Activated naive CD8-positive, alpha-beta T cell treated with anti-CD3 and anti-CD28 coated beads for 36 hours (primary cell): ENCODE results near the gene SOX8. TPM values are rescaled to one million over a fixed set of nuclear protein-coding genes. Genes with fewer than 3 reads are reported as not detected.

Experiments used
- DNase-seq: peaks from one replicate; pipeline ENCODE4 v3.0.0; 2021
- H3K27ac Mint-ChIP-seq: one replicate; pipeline ENCODE4 v1.8.0; 2022; ENCODE audit warnings: mild to moderate bottlenecking, moderate library complexity, mixed read lengths
- H3K27me3 Mint-ChIP-seq: one replicate; pipeline ENCODE4 v1.8.0; 2022; ENCODE audit warnings: mild to moderate bottlenecking, mixed read lengths
- H3K36me3 Mint-ChIP-seq: one replicate; pipeline ENCODE4 v1.8.0; 2021; ENCODE audit warnings: mild to moderate bottlenecking, mixed read lengths
- H3K4me1 Mint-ChIP-seq: one replicate; pipeline ENCODE4 v1.8.0; 2021; ENCODE audit warnings: mixed read lengths
- H3K4me3 Mint-ChIP-seq: one replicate; pipeline ENCODE4 v1.8.0; 2022; ENCODE audit warnings: mild to moderate bottlenecking, moderate library complexity, mixed read lengths
- H3K9me3 Mint-ChIP-seq: one replicate; pipeline ENCODE4 v1.8.0; 2022; ENCODE audit warnings: mixed read lengths
- total RNA-seq, 2 experiments: library from RNA; stranded (reverse); gene quantifications; one replicate each; pipeline ENCODE4 v1.2.3, GENCODE V29; 2021

SOX8 gene
- total RNA-seq, 2 experiments from 2014 or later, result 0.42 to 0.58 TPM

DNA sequence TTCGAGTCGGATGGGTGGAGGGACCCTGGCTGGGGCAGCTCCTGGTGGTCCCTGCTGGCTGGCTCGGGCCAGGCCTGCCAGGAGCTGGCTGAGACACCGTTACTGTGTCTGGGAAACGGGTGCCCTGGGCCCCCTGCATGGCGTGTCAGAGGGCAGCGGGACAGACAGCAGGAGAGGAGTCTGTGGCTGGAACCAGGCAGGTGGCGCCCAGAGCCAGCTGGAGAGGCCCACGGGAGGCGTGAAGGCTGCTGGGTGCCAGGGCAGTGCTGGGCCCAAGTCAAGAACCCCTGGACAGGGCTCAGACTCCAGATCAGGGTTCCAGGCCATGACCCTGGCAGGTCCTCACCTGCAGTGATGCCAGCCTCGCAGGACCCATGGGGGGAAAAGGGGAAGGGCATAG is 16.6 kb downstream of the SOX8 start:
- Mint-ChIP-seq H3K27ac (no peak overlapping the region), H3K36me3 (peaks cover 6% of the 10 kb centered on the region), H3K4me3 (peak overlapping the region; percentile 6), H3K27me3 (peaks cover 4% of the 10 kb centered on the region), H3K9me3 (peaks cover 14% of the 10 kb centered on the region), H3K4me1 (peaks cover 35% of the 10 kb centered on the region)
- no peak for DNase-seq

- H3K36me3 Mint-ChIP-seq, result peaks cover 6% of the 10 kb centered on the region
- peaks cover 14% of the 10 kb centered on the region for H3K9me3 Mint-ChIP-seq
- DNase-seq, result no peak
- peaks cover 4% of the 10 kb centered on the region for H3K27me3 Mint-ChIP-seq
- no peak overlapping the region for H3K27ac Mint-ChIP-seq
- no peak overlapping the region for H3K4me3 Mint-ChIP-seq
- peaks cover 36% of the 10 kb centered on the region for H3K4me1 Mint-ChIP-seq
These were observed 17.0 kb downstream of the SOX8 start for GRCh38 chr16:998615-999014.

GRCh38 chr16:999677-1000076 is 18.1 kb downstream of the SOX8 start:
- H3K27ac Mint-ChIP-seq, result no peak overlapping the region
- H3K4me3 Mint-ChIP-seq, result no peak overlapping the region
- H3K36me3 Mint-ChIP-seq, result peaks cover 6% of the 10 kb centered on the region
- peaks cover 42% of the 10 kb centered on the region for H3K4me1 Mint-ChIP-seq
- DNase-seq, result no peak
- H3K9me3 Mint-ChIP-seq, result peaks cover 13% of the 10 kb centered on the region
- peaks cover 4% of the 10 kb centered on the region for H3K27me3 Mint-ChIP-seq

- peaks cover 5% of the 10 kb centered on the region for H3K9me3 Mint-ChIP-seq
- H3K4me1 Mint-ChIP-seq, result peaks cover 47% of the 10 kb centered on the region
- no peak overlapping the region for H3K4me3 Mint-ChIP-seq
- peaks cover 5% of the 10 kb centered on the region for H3K36me3 Mint-ChIP-seq
- DNase-seq, result no peak
- H3K27me3 Mint-ChIP-seq, result no peaks in the 10 kb centered on the region
- H3K27ac Mint-ChIP-seq, result no peak overlapping the region
These were observed 19.0 kb downstream of the SOX8 start for GRCh38 chr16:1000608-1001007.

- Mint-ChIP-seq H3K9me3 (peaks cover under 1% of the 10 kb centered on the region), H3K27ac (no peak overlapping the region), H3K36me3 (peaks cover under 1% of the 10 kb centered on the region), H3K4me3 (no peak overlapping the region), H3K27me3 (no peaks in the 10 kb centered on the region), H3K4me1 (peaks cover 51% of the 10 kb centered on the region)
- no peak for DNase-seq
These were observed 19.5 kb downstream of the SOX8 start for GRCh38 chr16:1001096-1001495.

- no peaks in the 10 kb centered on the region for H3K36me3 Mint-ChIP-seq
- H3K4me1 Mint-ChIP-seq, result peaks cover 44% of the 10 kb centered on the region
- no peak overlapping the region for H3K4me3 Mint-ChIP-seq
- H3K27me3 Mint-ChIP-seq, result no peaks in the 10 kb centered on the region
- H3K27ac Mint-ChIP-seq, result no peak overlapping the region
- peak; percentile 84 for DNase-seq
- H3K9me3 Mint-ChIP-seq, result no peaks in the 10 kb centered on the region
These were observed 21.0 kb downstream of the SOX8 start for GRCh38 chr16:1002399-1003166.

DNA sequence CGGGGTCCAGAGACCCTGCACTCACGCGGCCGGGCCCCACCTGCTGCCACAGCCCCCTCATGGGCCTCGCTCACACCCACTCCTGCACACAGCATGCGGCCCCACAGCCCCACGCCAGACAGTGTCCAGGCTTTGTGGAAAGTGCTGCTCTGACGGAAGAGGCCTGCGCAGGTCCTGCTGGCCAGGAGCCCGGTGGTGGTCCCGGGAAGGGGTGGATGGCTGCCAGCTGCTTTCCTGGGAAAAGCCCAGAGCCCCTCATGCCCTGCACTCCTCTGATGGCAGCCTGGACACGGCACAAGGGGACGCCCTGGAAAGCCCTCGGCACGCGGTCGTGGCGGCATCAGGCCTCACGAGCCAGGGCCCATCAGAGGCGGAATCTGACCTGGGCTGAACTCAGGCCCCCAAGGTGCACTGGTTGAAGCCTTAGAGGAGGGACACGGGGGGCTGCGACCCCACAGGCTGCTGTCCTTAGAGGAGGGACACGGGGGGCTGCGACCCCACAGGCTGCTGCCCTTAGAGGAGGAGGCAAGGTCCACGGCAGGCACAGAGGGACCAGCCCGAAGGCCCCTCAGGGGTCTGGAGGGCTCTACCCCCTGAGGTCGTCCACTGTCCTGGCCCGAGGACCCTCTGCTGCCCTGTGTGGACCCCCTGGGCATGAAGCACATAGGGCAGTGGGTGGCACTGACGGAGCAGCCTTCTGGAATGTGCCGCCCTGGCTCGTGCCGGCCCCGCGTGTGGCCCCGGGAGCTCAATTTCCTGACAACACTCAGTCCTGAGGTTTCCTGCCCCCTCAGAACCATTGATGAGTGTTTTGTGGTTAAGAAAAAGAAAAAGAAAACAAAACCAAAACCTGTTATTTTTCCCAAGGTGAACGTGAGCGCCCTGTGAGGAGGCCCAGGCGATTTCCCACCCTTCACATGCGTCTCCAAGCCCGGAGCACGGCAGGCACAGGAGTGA is 22.1 kb downstream of the SOX8 start:
- Mint-ChIP-seq H3K4me1 (peaks cover 36% of the 10 kb centered on the region), H3K4me3 (peak overlapping the region; percentile 18), H3K27ac (peak overlapping the region; percentile 63), H3K27me3 (peaks cover 2% of the 10 kb centered on the region), H3K36me3 (no peaks in the 10 kb centered on the region), H3K9me3 (no peaks in the 10 kb centered on the region)
- DNase-seq, result peak; percentile 63

GRCh38 chr16:1005286-1005685 is 23.7 kb downstream of the SOX8 start:
- no peak for DNase-seq
- peaks cover 10% of the 10 kb centered on the region for H3K27me3 Mint-ChIP-seq
- H3K27ac Mint-ChIP-seq, result no peak overlapping the region
- H3K4me1 Mint-ChIP-seq, result peaks cover 31% of the 10 kb centered on the region
- H3K36me3 Mint-ChIP-seq, result no peaks in the 10 kb centered on the region
- H3K9me3 Mint-ChIP-seq, result no peaks in the 10 kb centered on the region
- H3K4me3 Mint-ChIP-seq, result no peak overlapping the region

GRCh38 chr16:1006781-1007180 is 25.2 kb downstream of the SOX8 start:
- H3K4me3 Mint-ChIP-seq, result no peak overlapping the region
- DNase-seq, result no peak
- H3K4me1 Mint-ChIP-seq, result peaks cover 28% of the 10 kb centered on the region
- H3K9me3 Mint-ChIP-seq, result no peaks in the 10 kb centered on the region
- H3K27me3 Mint-ChIP-seq, result peaks cover 16% of the 10 kb centered on the region
- no peaks in the 10 kb centered on the region for H3K36me3 Mint-ChIP-seq
- H3K27ac Mint-ChIP-seq, result no peak overlapping the region

DNA sequence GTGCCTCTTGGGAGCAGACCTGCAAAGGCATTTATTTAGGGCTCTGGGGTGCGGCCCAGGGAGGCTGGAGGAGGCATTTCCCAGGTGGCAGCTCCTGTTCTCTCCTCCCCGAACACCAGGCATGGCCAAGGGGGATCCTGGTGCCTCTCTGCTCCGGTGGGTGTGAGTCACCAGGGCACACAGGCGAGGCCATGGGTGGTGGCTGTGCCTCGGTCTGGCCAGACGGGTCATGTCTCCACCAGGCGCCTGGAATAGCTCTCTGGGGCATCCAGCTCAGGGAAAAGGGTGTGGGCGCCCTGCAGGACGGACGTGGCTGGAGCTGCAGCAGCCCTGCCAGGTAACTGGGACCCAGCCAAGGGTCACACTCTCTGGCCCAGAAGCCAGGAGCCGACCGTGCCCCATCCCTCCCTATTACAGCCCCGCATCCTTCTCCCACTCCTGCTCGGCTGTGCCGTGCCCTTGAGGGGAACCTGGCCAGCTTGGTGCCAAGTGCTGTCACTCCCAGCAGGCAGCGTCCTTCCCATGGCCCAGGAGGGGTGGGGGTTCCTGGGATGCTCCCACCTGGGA is 25.8 kb downstream of the SOX8 start:
- no peaks in the 10 kb centered on the region for H3K9me3 Mint-ChIP-seq
- DNase-seq, result no peak
- no peak overlapping the region for H3K27ac Mint-ChIP-seq
- peaks cover 27% of the 10 kb centered on the region for H3K4me1 Mint-ChIP-seq
- peaks cover 16% of the 10 kb centered on the region for H3K27me3 Mint-ChIP-seq
- H3K4me3 Mint-ChIP-seq, result no peak overlapping the region
- H3K36me3 Mint-ChIP-seq, result no peaks in the 10 kb centered on the region

GRCh38 chr16:1008085-1008484 is 26.5 kb downstream of the SOX8 start:
- no peak for DNase-seq
- Mint-ChIP-seq H3K27ac (no peak overlapping the region), H3K4me3 (no peak overlapping the region), H3K36me3 (no peaks in the 10 kb centered on the region), H3K27me3 (peaks cover 16% of the 10 kb centered on the region), H3K9me3 (no peaks in the 10 kb centered on the region), H3K4me1 (peaks cover 20% of the 10 kb centered on the region)

DNA sequence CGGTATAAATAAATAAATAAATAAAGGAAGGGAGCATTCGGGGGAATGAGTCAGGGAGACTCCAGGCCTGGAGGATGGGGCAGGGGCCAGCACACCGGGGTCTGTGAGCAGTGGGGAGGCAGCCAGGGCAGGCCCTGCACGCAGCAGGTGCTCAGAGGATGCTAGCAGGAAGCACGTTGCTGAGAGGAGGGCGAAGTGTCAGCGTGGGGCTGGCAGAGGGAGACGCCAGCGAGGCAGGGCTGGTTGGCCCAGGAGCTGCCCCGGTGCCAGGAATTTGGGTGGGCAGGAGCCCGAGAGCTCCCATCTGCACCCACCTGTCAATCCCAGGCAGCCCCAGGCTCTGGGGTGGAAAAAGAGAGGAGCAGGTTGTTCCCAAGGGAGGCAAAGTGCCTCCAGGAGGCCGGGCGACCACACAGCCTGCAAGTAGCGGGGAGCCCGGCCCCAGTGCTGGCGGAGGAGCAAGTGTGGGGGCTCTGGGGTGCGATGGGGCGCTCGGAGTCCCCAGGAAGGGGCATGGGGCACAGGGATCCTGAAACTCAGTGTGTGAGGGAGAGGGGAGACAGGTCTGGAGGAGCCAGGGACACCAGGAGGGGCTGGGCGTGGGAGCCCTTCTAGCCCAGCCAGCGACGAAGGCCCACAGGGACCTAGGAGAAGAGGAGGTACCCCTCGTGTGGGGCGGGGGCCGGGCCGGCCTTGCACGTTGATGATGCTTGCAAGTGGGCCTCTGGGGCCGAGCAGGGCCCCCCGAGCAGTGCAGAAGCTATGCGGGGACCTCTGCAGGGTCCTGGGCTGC is 28.0 kb downstream of the SOX8 start:
- Mint-ChIP-seq H3K27ac (no peak overlapping the region), H3K27me3 (peaks cover 16% of the 10 kb centered on the region)

GRCh38 chr16:1010251-1010650 is 28.7 kb downstream of the SOX8 start:
- no peak for DNase-seq
- H3K27ac Mint-ChIP-seq, result no peak overlapping the region

More for the DNA sequence above, 28.0 kb downstream of the SOX8 start:
- Mint-ChIP-seq H3K4me3 (no peak overlapping the region), H3K36me3 (no peaks in the 10 kb centered on the region), H3K9me3 (no peaks in the 10 kb centered on the region), H3K4me1 (peaks cover 12% of the 10 kb centered on the region)
- no peak for DNase-seq

DNA sequence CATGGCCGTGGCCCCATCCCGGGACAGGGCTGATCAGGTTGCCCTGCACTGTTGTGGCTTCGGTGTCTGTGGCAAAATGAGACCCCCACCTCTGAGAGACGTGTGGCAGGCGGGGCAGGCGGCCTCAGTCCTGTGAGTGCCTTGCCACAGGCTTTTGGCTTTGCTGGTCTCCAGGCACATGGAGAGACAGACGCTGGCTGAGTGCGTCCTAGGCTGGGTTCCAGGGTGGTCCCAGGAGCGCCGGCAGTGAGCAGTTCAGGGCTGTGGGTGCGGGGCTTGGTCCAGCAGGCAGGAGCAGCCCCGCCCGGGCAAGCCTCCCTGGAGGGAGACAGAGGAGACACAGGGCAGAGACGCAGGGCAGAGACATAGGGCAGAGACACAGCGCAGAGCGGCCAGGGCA is 29.2 kb downstream of the SOX8 start:
- no peaks in the 10 kb centered on the region for H3K36me3 Mint-ChIP-seq
- no peaks in the 10 kb centered on the region for H3K9me3 Mint-ChIP-seq
- DNase-seq, result no peak
- no peak overlapping the region for H3K27ac Mint-ChIP-seq
- H3K4me1 Mint-ChIP-seq, result peaks cover 6% of the 10 kb centered on the region
- H3K27me3 Mint-ChIP-seq, result peaks cover 16% of the 10 kb centered on the region
- H3K4me3 Mint-ChIP-seq, result no peak overlapping the region

More at GRCh38 chr16:1010251-1010650, 28.7 kb downstream of the SOX8 start:
- H3K36me3 Mint-ChIP-seq, result no peaks in the 10 kb centered on the region
- peaks cover 16% of the 10 kb centered on the region for H3K27me3 Mint-ChIP-seq
- H3K4me1 Mint-ChIP-seq, result peaks cover 11% of the 10 kb centered on the region
- H3K4me3 Mint-ChIP-seq, result no peak overlapping the region
- H3K9me3 Mint-ChIP-seq, result no peaks in the 10 kb centered on the region
